HEK293 (cell line): ENCODE measurements around the gene FYCO1.

Experiments used
- TCF7L2 ChIP-seq: IDR thresholded peaks from 2 replicates; pipeline ENCODE4 v1.6.1; 2011; ENCODE audit warnings: low read depth, mild to moderate bottlenecking, inconsistent platforms, low read length, moderate library complexity, borderline replicate concordance
- TRIM28 ChIP-seq: IDR thresholded peaks from 2 replicates; pipeline ENCODE4 v1.6.1; 2011; ENCODE audit warnings: low read length, control low read depth, borderline replicate concordance
- ZNF274 ChIP-seq, 2 experiments: fragments of 200-500 bp in 1 of 2; fragments of 450-650 bp in 1 of 2; sonication (Bioruptor generic) in 1 of 2; formaldehyde crosslinking in 1 of 2; IDR thresholded peaks; 2 replicates each; pipeline versions ENCODE4 v1.5.1 to v1.6.1; 2014 to 2016; ENCODE audit warnings: borderline replicate concordance in 1 of 2, inconsistent platforms in 1 of 2, low read length in 1 of 2, missing biosample characterization in 1 of 2, missing genetic modification characterization in 1 of 2
- ZNF423 ChIP-seq: fragments of 450-650 bp; formaldehyde crosslinking; IDR thresholded peaks from 2 replicates; pipeline ENCODE4 v1.5.1; 2016; ENCODE audit warnings: missing biosample characterization, missing genetic modification characterization
- TF ChIP-seq, protein P1 (sequence below): fragments of 450-650 bp; formaldehyde crosslinking; IDR thresholded peaks from 2 replicates; pipeline ENCODE4 v1.5.1; 2016; ENCODE audit warnings: missing biosample characterization, missing genetic modification characterization, low read depth

GRCh38 chr3:46001178-46001577 lies 5.6 kb upstream of the FYCO1 start:
- TF ChIP-seq ZNF274 (IDR thresholded peaks at IDR 0.05; ENCODE audit: low read length), result no peak
- no peak for TF ChIP-seq ZNF274 (tag by site-specific recombination; IDR thresholded peaks at IDR 0.05; ENCODE audit: borderline replicate concordance)
- TF ChIP-seq ZNF423 (tag by site-specific recombination), result no peak
- no peak for TF ChIP-seq TRIM28
- TF ChIP-seq TCF7L2, result no peak
- TF ChIP-seq, protein P1, sequence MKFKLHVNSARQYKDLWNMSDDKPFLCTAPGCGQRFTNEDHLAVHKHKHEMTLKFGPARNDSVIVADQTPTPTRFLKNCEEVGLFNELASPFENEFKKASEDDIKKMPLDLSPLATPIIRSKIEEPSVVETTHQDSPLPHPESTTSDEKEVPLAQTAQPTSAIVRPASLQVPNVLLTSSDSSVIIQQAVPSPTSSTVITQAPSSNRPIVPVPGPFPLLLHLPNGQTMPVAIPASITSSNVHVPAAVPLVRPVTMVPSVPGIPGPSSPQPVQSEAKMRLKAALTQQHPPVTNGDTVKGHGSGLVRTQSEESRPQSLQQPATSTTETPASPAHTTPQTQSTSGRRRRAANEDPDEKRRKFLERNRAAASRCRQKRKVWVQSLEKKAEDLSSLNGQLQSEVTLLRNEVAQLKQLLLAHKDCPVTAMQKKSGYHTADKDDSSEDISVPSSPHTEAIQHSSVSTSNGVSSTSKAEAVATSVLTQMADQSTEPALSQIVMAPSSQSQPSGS (tag by site-specific recombination), result no peak
